ENCODE results near the gene ZFYVE1.

DNA sequence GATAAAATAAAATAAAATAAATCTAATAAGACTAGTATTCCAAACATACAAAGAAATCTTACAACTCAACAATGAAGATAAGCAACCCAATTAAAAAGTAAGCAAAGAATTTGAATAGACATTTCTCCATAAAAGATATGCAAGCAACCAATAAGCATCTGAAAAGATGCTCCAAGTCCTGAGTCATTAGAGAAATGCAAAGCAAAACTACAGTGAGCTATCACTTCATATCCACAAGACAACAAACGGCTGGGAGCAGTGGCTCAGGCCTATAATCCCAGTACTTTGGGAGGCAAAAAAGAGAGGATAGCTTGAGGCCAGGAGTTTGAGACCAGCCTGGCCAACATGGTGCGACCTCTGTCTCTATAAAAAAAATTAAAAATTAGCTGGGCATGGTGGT lies 26.8 kb downstream of the ZFYVE1 start:
- TF ChIP-seq, protein P1, sequence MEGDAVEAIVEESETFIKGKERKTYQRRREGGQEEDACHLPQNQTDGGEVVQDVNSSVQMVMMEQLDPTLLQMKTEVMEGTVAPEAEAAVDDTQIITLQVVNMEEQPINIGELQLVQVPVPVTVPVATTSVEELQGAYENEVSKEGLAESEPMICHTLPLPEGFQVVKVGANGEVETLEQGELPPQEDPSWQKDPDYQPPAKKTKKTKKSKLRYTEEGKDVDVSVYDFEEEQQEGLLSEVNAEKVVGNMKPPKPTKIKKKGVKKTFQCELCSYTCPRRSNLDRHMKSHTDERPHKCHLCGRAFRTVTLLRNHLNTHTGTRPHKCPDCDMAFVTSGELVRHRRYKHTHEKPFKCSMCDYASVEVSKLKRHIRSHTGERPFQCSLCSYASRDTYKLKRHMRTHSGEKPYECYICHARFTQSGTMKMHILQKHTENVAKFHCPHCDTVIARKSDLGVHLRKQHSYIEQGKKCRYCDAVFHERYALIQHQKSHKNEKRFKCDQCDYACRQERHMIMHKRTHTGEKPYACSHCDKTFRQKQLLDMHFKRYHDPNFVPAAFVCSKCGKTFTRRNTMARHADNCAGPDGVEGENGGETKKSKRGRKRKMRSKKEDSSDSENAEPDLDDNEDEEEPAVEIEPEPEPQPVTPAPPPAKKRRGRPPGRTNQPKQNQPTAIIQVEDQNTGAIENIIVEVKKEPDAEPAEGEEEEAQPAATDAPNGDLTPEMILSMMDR (conservative IDR thresholded peaks at IDR 0.05; ENCODE audit: low read depth, low read length): no peak
- no peak for TF ChIP-seq EZH2phosphoT487 (IDR thresholded peaks at IDR 0.05; ENCODE audit: borderline replicate concordance, low read length)
- no peak for TF ChIP-seq EZH2 (IDR thresholded peaks at IDR 0.05; ENCODE audit: low read length, unreplicated experiment)
